Measurements from ENCODE around the gene ULK3.

Gene ULK3

DNA sequence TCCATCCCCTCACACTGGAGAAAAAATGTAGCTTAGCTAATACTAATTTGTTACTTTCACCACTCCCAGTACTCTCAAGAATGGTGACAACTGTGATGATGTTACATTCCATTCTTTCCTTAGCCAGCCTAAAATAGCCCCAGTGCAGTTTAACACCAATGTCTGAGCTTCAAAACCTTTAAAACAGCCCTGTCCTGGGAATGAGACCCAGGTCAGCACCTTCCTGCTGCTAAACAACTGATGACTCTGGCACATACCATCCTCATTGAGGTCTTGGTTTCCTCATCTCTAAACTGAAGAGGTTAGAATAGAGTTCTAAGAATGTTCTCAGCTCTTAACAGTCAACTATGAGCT, 26.4 kb upstream of the ULK3 start:
- no peak for FAIRE-seq

DNA sequence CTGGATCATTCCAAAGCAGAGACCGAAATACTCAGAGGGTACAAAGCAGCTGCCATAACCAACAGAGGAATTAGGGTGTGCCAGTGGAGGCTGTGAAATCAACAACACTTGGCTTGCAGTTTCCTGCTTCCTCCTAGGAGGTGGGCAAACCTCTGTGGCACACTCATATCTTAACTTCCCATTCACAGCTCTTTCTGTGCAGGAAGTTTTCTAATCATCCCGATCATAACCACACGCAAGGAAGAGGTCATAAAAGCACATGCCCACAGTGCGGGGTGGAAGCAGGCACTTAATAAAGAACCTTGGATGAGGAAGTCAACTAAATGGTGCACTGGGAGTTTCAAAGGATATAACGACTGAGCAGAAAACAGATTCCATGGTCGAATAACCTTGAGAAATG, 25.1 kb upstream of the ULK3 start:
- FAIRE-seq: no peak
- DNase-seq (ENCODE audit: insufficient read length, low spot score): no peak

More for the DNA sequence above, 26.4 kb upstream of the ULK3 start:
- no peak for DNase-seq (ENCODE audit: insufficient read length, low spot score)

DNA sequence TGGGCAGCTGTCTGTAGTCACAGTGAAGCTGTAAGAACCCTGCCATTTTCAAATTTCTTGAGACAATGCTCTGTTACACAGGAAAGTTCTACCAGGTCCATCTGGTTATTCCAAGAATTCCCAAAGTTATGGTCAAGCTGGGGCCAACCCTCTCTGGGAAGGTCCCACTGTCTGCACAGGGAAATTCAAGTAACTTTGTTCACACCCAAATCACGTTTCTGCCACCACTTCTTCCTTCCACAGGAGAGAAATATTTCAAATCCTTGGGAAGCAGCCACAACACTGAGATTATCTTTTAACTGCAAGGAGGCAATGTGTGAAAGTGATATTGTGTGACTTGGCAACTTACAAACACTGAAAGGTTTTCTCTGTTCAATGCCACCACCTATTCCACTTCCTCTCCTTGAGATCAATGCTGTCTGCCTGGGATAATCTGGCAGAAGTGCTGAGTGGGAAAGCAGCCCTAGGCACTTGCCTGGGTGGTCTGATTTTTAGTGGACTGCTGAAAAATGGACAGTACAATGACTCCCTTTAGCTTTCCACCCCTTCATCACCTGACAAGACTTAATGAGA, 24.6 kb upstream of the ULK3 start:
- FAIRE-seq (no peak), DNase-seq (ENCODE audit: insufficient read length, low spot score) (no peak)

DNA sequence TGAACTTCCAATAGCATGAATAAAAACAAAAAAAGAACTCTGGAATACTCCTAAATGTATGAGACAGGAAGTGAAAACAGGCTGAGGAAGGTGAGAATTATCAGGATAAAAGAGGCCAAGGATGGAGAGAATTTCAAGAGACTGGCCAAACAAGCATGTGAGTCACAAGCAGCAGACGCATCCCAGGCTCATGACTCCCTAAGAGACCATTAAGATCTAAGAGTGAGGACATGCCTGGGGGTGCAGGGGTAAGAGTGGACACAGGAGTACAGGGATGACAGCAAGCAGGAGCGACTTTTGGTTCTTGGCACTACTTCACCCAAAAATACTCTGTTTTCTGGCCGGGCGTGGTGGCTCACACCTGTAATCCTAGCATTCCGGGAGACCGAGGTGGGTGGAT, 23.1 kb upstream of the ULK3 start:
- FAIRE-seq (no peak), DNase-seq (ENCODE audit: insufficient read length, low spot score) (no peak)

DNA sequence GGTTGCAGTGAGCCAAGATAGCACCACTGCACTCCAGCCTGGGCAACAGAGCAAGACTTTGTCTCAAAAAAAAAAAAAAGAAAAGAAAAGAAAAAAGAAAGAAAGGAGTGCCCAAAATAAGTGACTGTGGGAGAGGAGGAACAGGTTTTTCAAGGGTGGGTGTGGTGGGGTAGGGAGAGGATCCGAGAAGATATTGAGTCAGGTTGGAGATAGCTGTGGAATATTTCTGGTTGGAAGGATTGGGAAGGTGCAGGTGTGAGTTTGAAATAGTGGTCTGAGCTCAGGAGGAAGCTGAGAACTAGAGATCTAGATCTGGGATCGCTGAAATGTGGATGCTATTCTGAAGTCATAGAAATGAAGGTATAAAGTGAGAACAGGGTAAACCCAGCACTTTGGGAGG, 22.4 kb upstream of the ULK3 start:
- DNase-seq (ENCODE audit: insufficient read length, low spot score) (no peak), FAIRE-seq (no peak)

DNA sequence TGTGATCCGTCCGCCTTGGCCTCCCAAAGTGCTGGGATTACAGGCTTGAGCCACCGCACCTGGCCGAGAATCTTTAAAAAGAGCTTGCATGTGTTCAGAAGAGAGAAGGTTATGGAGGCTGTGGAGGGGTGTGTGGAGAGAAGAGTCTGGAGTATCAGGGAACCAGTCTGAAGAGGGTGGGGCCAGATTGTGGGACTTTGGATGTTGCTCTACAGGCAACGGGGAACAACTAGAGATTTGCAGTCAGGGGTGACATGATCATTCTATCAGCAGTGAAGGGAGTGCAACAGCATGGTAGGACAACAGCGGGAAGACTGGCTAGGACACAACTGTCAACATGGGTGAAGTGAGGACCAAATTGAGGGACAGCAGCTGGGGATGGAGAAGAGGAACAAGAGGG, 21.3 kb upstream of the ULK3 start:
- FAIRE-seq (no peak), DNase-seq (ENCODE audit: insufficient read length, low spot score) (no peak)

DNA sequence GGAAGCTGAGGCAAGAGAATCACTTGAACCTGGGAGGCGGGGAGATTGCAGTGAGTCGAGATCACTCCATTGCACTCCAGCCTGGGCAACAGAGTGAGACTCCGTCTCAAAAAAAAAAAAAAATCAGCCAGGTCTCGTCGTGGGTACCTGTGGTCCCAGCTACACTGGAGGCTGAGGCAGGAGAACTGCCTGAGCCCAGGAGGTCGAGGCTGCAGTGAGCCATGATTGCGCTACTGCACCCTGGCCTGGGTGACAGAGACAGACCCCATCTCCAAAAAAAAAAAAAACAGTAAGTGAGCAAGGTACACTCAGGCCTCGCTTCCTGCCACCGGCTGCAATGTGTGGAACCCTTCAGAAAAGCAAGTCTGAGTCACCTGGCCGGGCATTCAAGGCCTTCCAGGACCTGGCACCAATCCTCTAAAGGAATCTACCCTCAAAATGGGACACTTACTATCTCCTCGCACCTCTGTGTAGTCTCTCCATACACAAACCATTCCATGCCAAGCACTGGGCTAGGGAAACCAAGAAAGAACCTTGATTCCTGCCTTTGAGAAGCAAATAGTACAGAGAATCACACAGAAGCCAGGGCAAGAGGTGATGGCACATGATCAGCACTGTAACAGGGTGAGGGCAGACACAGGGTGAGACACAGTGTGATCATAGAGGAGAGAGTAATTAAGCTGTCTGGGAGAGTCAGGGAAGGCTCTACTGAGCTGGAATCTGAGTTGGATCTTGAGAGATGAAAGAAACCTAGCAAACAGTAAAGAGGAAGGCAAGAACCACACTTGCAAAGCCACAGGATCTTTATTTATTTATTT, 20.5 kb upstream of the ULK3 start:
- DNase-seq (ENCODE audit: insufficient read length, low spot score): no peak
- FAIRE-seq: no peak

DNA sequence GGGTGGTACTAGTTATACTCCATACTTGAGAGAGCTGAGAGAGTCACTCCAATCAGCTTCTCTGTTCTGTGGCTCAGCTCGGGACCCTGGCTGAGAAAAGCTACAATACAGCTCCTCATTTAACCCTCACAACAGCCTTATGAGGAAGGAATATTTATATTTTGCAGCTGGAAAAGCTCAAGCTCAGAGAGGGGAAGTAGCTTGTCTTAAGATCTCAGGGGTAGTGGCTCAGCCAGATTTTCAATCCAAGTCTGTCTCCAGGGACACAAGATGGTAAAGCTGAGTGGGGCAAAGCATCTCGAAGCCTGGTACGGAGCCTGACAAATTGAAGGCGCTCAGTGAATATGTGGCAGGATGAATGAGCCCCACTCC, 15.4 kb upstream of the ULK3 start:
- no peak for DNase-seq (ENCODE audit: insufficient read length, low spot score)
- no peak for FAIRE-seq

DNA sequence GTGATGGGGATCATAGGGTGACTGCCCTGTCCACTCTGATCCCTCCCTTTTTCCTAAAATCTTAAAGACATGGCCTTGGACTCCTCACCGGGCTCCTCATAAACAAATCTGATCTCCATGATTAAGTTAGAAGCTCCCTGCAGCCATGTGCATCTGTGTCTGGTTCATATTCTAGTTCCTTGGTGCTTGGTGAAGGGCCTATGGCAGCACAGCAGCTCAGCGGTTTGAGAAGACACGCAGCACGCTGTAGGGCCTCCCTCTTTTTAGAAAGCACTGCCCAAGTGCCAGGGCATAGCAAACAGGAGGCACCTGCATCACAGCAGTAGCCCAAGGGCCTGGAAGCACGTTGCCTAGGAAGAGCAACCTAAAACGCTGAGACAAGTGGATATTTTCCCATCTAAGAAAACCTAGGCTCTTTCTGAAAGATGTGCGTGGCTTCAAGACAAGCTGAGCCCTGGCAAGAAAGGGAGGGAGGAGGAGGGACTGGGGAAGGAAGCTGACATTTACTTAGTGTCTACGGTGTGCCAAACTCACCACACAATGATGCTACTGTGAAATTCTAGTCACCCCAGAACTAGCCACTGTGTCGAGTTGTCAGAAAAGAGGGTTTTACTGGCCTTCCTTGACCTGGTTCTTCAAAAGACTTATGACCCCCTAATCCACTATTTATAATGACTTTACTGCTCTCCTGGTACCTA, 14.9 kb upstream of the ULK3 start:
- no peak for FAIRE-seq
- no peak for DNase-seq (ENCODE audit: insufficient read length, low spot score)

DNA sequence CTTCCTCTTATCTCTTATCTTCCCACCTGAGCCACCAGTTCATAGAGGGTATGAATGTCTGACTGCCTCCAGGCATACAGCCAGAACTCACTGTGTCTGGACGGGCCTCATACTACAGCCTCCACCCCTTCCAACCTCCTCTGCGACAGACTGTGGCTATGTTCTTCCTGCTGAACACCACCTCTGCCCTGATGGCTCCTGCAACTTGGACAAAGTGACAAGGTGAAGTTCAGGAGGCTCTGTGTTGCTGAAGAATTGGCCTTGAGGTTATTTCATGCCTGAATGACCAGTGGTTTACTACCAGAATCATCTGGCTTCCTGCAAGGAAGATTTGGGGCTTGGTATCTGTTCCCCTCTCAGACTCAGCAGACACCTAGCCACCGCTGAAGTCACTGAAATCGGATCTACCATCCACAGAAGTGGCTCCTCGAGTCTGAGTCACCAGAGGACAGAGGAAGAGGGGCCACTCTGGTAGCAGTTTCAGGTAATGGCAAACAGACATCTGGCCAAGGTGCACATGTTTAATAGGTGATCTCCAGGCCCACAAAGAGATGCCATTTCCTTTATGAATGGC, 14.2 kb upstream of the ULK3 start:
- no peak for DNase-seq (ENCODE audit: insufficient read length, low spot score)
- FAIRE-seq: no peak

DNA sequence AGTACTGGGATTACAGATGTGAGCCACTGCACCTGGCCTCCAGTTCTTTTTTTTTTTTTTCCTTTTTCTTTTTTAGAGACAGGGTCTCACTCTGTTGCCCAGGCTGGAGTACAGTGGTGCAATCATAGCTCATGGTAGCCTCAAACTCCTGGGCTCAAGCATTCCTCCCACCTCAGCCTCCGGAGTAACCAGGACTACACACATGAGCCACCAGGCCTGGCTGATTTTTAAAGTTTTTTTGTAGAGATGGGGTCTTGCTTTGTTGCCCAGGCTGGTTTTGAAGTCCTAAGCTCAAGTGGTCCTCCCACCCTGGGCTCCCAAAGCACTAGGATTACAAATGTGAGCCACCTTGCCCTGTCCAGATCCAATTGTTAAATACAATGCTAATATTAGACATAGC, 13.6 kb upstream of the ULK3 start:
- DNase-seq (ENCODE audit: insufficient read length, low spot score): no peak
- no peak for FAIRE-seq

DNA sequence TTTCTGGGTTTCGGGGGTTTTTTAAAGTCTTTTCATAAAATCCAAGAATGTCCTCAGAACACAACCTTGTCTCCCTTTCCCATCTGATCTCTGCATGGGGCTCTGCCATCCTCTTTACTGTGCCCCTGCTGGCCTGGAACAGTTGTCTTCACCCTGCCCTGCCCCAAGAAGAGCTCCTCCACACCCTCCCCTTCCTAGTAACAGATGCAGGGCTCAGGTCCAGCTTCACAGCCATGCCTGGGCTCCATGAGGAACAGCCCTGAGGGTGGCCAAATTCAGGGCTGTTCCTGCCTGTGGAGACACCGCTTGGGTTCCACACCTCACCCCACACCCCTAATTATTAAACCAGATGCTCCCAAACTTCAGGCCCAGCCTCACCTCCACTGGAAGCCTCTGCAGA, 12.9 kb upstream of the ULK3 start:
- DNase-seq (ENCODE audit: insufficient read length, low spot score): no peak
- FAIRE-seq: no peak

DNA sequence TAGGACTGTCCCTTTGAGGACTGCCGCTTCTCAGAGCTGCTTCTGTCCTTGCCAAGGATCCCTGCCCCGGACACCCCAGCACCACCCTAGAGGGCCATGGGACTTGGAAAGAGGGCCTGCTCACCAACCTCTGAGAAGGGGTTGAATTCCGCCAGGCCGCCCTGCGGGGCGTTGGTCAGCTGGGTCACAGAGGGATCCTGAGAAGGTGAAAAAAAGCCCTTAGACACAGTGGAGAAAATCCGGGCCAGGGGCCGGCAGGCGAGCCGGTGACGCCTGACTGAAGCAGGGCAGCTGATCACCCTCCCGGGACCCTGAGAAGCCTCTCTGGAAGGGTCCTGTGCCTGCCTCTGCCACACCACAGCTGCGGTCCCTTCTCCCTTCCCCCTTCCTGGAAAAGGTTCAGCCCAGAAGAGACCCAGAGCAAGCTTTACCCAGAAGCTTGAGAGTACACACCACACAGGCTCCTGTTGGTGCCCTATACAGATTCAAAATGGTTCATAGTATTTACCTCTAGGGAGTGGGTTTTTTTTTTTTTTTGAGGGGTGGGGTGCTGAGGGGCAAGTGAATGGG, 11.6 kb upstream of the ULK3 start:
- no peak for DNase-seq (ENCODE audit: insufficient read length, low spot score)
- FAIRE-seq: no peak

DNA sequence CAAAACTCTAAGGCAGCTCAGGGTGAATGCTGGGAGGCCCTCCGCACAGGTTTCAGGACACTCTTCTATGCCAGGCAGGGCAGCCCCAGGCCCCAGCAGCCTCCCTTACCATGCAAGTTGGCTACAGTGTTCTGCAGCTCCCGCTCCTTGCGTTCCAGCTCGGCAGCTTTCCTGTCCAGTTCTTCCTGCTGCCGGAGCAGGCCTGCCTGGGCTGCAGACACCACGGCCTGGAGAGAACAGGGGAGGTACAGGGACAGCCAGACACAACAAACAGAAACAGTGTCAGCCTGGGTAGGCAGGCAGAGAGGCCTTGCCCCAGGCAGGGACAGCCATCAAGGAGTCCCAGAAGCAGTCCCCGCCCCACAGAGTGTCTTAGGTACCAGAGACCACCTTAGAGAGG, 9.0 kb upstream of the ULK3 start:
- DNase-seq (ENCODE audit: insufficient read length, low spot score) (no peak), FAIRE-seq (no peak)

DNA sequence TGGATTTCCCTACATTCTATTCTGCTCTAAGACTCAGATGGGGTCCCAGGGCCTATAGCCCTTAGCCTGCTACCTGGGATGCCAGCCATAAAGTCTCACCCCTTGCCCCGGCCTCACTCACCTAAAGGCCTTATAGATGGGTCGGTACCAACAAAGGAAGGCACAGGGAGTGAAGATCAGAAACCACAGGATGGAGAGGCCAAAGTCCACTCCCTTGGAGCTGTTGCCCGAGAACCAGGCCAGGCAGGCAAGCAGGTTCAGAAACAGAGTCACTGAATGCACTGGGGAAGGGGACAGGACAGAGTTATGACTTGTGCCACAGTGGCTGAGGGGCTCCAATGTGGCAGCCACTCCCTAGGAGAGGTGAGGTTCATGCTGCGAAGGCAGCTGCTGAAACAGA, 7.4 kb upstream of the ULK3 start:
- FAIRE-seq: no peak
- no peak for DNase-seq (ENCODE audit: insufficient read length, low spot score)

DNA sequence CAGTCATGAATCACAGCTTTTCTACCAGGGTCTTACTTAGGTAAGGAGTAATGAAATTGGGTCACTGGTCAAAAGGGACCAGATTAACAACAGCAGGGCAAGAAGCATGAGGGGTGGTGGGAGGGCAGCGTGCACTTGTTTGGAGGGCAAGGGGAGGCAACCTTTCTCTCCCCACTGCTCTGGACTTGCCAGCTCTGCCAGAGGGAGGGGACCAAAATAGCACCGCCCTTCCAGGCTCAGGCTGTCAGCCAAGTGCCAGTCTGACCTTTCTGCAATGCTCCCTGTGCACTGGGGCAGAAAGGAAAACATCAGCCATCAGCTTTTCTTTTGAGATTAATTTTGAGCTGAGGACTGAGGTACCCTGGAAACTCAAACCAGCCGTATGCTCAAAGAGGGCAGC, 4.5 kb upstream of the ULK3 start:
- DNase-seq (ENCODE audit: insufficient read length, low spot score) (no peak), FAIRE-seq (no peak)

DNA sequence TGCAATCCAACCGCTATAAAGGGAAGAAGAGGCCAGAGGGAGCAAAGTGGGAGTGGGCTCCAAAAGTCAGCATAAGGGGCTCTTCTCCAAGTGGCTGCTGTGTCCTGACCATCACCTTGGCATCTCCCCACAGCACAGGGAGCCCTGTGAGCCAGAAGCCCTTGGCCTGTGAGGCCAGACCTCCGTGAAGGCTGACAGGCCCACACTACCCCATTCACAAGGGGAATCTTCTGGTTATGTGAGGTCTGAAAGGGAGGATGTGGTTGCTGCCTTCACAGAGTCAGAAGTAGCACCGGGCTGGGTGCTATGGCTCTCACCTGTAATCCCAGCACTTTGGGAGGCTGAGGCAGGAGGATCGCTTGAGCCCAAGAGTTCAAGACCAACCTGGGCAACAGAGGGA, 2.6 kb upstream of the ULK3 start:
- no peak for DNase-seq (ENCODE audit: insufficient read length, low spot score)
- no peak for FAIRE-seq

DNA sequence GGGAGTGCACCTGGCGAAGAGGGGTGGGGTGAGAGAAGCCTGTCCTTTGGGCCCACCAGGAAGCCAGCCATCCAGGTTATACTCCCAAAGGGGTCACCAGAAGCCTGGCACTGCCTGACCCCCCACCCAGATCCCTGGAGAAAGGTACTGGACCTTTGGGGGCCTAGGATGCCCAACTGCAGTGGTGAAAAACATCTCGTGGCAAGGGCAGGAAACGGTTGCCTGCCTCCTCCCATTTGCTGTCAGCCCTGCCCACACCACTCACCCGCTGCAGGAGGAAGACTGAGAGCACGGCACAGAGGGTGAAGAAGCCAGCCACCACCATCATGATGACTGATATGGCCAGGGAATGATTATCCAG, 2.2 kb upstream of the ULK3 start:
- DNase-seq (ENCODE audit: insufficient read length, low spot score) (no peak), FAIRE-seq (no peak)

DNA sequence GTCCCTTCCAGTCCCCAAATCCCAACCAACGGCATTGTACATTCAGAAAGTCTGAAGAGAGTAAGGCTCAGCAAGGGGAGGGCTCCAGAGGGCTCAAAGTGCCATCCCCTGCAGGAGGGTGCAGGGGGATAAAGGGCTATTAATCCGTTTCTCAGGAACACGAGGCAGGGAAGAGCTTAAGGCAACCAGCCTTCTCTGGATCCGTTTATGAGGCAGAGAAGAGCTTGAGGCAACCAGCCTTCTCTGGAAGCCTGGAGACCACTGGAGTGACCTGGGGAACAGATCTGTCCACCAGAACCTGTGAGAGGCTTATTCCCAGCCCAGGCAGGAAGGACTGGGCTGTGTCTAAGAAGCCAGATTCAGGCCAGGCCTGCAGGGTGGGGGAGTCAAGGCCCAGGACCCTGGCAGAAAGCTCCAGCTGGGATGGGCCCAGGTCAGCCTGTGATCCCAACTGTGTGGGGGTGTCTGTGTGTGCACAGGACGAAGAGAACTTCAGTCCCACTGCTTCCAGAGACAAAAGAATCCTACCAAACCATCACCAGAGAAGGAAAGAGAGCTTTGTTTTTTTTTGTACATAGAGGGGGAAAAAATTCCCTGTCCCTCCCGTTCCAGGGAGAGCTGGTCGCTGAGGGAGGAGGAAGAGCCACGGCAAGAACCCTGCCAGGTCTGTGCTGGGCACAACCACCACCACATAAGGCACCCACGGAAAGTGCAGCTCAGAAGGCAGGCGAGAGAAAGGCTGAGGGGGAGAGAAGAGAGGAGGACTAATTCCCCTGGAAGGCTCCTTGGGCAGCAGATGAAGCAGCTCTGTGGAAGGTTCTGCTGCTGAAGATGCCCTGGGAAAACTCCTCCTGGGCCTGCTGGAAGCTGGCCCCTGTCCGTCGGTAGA, 1.6 kb upstream of the ULK3 start:
- DNase-seq (ENCODE audit: insufficient read length, low spot score) (no peak), FAIRE-seq (no peak)

DNA sequence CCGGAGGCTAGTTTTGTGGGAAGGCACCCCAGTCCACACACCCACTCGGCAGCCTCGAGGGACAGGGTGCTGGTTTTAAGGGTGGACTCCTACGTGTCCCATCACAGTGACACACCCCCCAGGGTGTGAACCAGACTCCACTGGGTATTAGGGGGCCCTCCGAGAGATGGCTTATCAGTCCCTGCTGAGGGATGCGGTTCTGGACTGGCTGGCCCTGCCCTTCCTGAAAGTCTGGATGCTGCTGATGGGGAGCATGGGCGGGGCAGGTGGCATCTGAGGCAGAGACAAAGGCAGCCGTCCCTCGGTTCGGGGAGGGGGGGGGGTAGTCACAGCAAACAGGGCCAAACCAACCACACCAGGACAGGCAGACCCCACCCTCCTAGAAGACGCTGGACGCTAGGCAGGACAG, 939 bp upstream of the ULK3 start:
- FAIRE-seq (no peak), DNase-seq (ENCODE audit: insufficient read length, low spot score) (no peak)

DNA sequence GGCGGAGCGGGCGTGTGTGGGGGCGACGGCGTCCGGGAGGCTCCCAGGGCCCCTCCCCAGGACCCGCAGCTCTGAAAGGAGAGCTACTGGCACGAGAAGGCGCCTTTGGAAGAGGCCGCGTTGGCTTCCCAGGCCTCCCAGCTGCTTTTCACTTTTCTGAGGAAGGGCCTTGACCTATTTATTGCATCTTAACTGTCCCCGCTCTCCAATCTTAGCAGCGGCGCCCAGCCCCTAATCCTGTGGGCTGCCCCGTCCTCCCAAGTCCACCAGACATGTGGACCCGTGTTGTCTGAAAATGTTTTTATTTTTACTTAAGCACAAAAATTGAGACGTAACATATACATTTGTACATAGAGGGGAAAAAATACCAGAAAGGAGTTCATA, 481 bp upstream of the ULK3 start:
- FAIRE-seq (no peak), DNase-seq (ENCODE audit: insufficient read length, low spot score) (no peak)
